GM23338 (cell line): ENCODE measurements around the gene PAQR4. TPM values are rescaled to one million over a fixed set of nuclear protein-coding genes. Genes with fewer than 3 reads are reported as not detected.

ENCODE experiments used
- ATAC-seq: fragments of 200-7000 bp; cut with Tn5 transposase; 3 replicates; pipeline ENCODE4 v1.9.1; 2020
- DNase-seq: peaks from one replicate; pipeline ENCODE4 v3.0.0-alpha.2; 2015; ENCODE audit warnings: low spot score
- H2AFZ ChIP-seq: fragments of 200-600 bp; sonication (generic); 2 replicates; pipeline ENCODE4 v1.8.0; 2016; ENCODE audit warnings: antibody characterized with exemption, mild to moderate bottlenecking, moderate library complexity
- H3F3A ChIP-seq: fragments of 200-600 bp; sonication (generic); replicated peaks from 2 replicates; pipeline ENCODE4 v1.8.0; 2017; ENCODE audit warnings: antibody characterized with exemption, mixed run types, low read depth
- H3K27ac ChIP-seq: fragments of 200-600 bp; sonication (generic); 2 replicates; pipeline ENCODE4 v1.6.1; 2016; ENCODE audit warnings: low read depth
- H3K27me3 ChIP-seq: fragments of 200-600 bp; sonication (generic); 2 replicates; pipeline ENCODE4 v1.8.0; 2016; ENCODE audit warnings: mild to moderate bottlenecking, mixed run types, moderate library complexity; ENCODE audit not compliant: insufficient read depth
- H3K36me3 ChIP-seq: fragments of 200-600 bp; sonication (generic); 2 replicates; pipeline ENCODE4 v1.8.0; 2016; ENCODE audit warnings: mild to moderate bottlenecking; ENCODE audit not compliant: insufficient read depth
- H3K4me1 ChIP-seq: fragments of 200-600 bp; sonication (generic); 2 replicates; pipeline ENCODE4 v1.8.0; 2016; ENCODE audit warnings: mild to moderate bottlenecking, moderate library complexity; ENCODE audit not compliant: insufficient read depth
- H3K4me2 ChIP-seq: fragments of 200-600 bp; sonication (generic); 2 replicates; pipeline ENCODE4 v1.7.1; 2017; ENCODE audit warnings: mixed run types
- H3K4me3 ChIP-seq: fragments of 200-600 bp; sonication (generic); 2 replicates; pipeline ENCODE4 v1.6.1; 2016; ENCODE audit warnings: mixed run types
- H3K79me2 ChIP-seq: fragments of 200-600 bp; sonication (generic); replicated peaks from 2 replicates; pipeline ENCODE4 v1.8.0; 2017; ENCODE audit warnings: mild to moderate bottlenecking; ENCODE audit not compliant: insufficient read depth
- H3K9me2 ChIP-seq: fragments of 200-600 bp; sonication (generic); 2 replicates; pipeline ENCODE4 v1.8.0; 2017; ENCODE audit not compliant: insufficient read depth
- H4K20me1 ChIP-seq: fragments of 200-600 bp; sonication (generic); replicated peaks from 2 replicates; pipeline ENCODE4 v1.8.0; 2017; ENCODE audit warnings: mild to moderate bottlenecking; ENCODE audit not compliant: insufficient read depth
- H3K27ac Mint-ChIP-seq: 2 replicates; pipeline ENCODE4 v1.8.0; 2020; ENCODE audit warnings: inconsistent platforms, mild to moderate bottlenecking, moderate library complexity, mixed read lengths
- H3K27me3 Mint-ChIP-seq: 3 replicates; pipeline ENCODE4 v1.8.0; 2022; ENCODE audit warnings: low read depth, mild to moderate bottlenecking, moderate library complexity, mixed read lengths, inconsistent platforms; ENCODE audit not compliant: insufficient read depth, poor library complexity
- H3K36me3 Mint-ChIP-seq: 3 replicates; pipeline ENCODE4 v1.8.0; 2021; ENCODE audit warnings: low read depth, mild to moderate bottlenecking, inconsistent platforms, moderate library complexity, mixed read lengths
- H3K4me1 Mint-ChIP-seq: 3 replicates; pipeline ENCODE4 v1.8.0; 2020; ENCODE audit warnings: mild to moderate bottlenecking, inconsistent platforms, mixed read lengths
- H3K4me3 Mint-ChIP-seq: 3 replicates; pipeline ENCODE4 v1.8.0; 2021; ENCODE audit warnings: moderate library complexity, mild to moderate bottlenecking, inconsistent platforms, mixed read lengths
- H3K9me3 Mint-ChIP-seq: 3 replicates; pipeline ENCODE4 v1.8.0; 2020; ENCODE audit warnings: moderate library complexity, mild to moderate bottlenecking, inconsistent platforms, mixed read lengths
- EZH2 ChIP-seq: fragments of 200-600 bp; sonication (generic); IDR thresholded peaks from one replicate; pipeline ENCODE4 v1.8.0; 2017; ENCODE audit warnings: antibody characterized with exemption, mild to moderate bottlenecking, low read depth; ENCODE audit not compliant: unreplicated experiment
- JUNB ChIP-seq: IDR thresholded peaks from one replicate; pipeline ENCODE4 v1.6.1; 2016; ENCODE audit warnings: antibody characterized with exemption; ENCODE audit not compliant: unreplicated experiment
- STAT1 ChIP-seq: IDR thresholded peaks from one replicate; pipeline ENCODE4 v1.6.1; 2016; ENCODE audit warnings: antibody characterized with exemption; ENCODE audit not compliant: unreplicated experiment
- polyA plus RNA-seq: library from polyadenylated mRNA; unstranded; fragments of >200 nt; fragmentation: Nextera tagmentation; extraction: Ambion mirVana; gene quantifications from 2 replicates; pipeline ENCODE4 v1.2.1, GENCODE V29; 2016
- total RNA-seq: library from RNA; depleted of rRNA; stranded (reverse); fragments of >200 nt; shearing (Covaris generic); gene quantifications from 2 replicates; pipeline ENCODE4 v1.2.3, GENCODE V29; 2014
- TF ChIP-seq, protein P1 (sequence below): IDR thresholded peaks from one replicate; pipeline ENCODE4 v1.6.1; 2018; ENCODE audit warnings: antibody characterized with exemption; ENCODE audit not compliant: unreplicated experiment
- TF ChIP-seq, protein P2 (sequence below), 2 experiments: fragments of 200-600 bp in 1 of 2; sonication (generic) in 1 of 2; conservative IDR thresholded peaks; 2 replicates each; pipeline versions ENCODE4 v1.5.1 to v1.6.1; 2016 to 2017; ENCODE audit warnings: antibody characterized with exemption in 2 of 2, low read depth in 2 of 2, mild to moderate bottlenecking in 2 of 2, moderate library complexity in 1 of 2

The PAQR4 gene
- total and polyA plus RNA-seq, 2 experiments from 2014 or later = 7.0 to 29.3 TPM

DNA sequence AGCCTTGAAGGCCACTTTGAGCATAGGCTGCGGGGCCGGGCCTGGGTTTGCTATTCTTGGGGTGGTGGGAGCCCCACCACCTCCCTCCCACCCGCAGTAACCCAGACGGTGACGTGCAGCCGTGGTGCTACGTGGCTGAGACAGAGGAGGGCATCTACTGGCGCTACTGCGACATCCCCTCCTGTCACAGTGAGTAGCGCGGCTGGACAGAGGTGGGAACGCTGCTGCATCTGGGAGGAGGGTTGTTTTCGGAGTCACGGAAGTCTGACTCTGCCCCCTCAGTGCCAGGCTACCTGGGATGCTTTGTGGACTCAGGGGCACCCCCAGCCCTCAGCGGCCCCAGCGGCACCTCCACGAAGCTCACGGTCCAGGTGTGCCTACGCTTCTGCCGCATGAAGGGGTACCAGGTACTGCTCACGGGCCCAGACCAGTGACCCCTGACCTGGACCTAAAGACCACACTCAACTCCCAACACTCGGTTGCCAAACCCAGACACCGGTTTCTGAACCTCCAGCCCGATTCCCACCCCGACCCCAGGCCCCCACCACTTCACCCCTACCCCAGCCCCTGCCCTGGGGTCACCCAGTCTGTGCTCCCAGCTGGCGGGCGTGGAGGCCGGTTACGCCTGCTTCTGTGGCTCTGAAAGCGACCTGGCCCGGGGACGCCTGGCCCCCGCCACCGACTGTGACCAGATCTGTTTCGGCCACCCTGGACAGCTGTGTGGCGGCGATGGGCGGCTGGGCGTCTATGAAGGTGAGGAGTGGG, 2.9 kb upstream of the PAQR4 start:
- no peak overlapping the region for H3K4me3 Mint-ChIP-seq
- peaks cover 10% of the 10 kb centered on the region for H4K20me1 ChIP-seq
- DNase-seq = no peak

DNA sequence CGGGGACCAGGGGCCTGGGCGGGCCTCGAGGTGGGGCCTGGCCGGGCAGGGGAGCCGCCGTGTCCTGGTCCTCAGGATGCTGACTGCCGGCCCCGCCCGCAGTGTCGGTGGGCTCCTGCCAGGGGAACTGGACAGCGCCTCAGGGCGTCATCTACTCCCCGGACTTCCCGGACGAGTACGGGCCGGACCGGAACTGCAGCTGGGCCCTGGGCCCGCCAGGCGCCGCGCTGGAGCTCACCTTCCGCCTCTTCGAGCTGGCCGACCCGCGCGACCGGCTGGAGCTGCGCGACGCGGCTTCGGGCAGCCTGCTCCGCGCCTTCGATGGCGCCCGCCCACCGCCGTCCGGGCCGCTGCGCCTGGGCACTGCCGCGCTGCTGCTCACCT, 2.3 kb upstream of the PAQR4 start:
- H3K4me3 Mint-ChIP-seq = no peak overlapping the region
- Histone ChIP-seq H3K4me2 (peak overlapping the region; percentile 95), H3K9me2 (no peaks in the 10 kb centered on the region), H2AFZ (no peak overlapping the region), H3K36me3 (no peaks in the 10 kb centered on the region), H3F3A (peaks cover 41% of the 10 kb centered on the region), H3K4me1 (peaks cover 20% of the 10 kb centered on the region; the same call in 1 of the 2 replicates), H3K4me3 (peak overlapping the region; percentile 94), H3K79me2 (no peaks in the 10 kb centered on the region), H3K27me3 (peaks cover 50% of the 10 kb centered on the region), H3K27ac (no peak overlapping the region), H4K20me1 (peaks cover 10% of the 10 kb centered on the region)
- no peaks in the 10 kb centered on the region for H3K9me3 Mint-ChIP-seq
- no peak for ATAC-seq
- H3K27me3 Mint-ChIP-seq = peaks cover 42% of the 10 kb centered on the region
- no peak overlapping the region for H3K27ac Mint-ChIP-seq
- TF ChIP-seq, protein P1, sequence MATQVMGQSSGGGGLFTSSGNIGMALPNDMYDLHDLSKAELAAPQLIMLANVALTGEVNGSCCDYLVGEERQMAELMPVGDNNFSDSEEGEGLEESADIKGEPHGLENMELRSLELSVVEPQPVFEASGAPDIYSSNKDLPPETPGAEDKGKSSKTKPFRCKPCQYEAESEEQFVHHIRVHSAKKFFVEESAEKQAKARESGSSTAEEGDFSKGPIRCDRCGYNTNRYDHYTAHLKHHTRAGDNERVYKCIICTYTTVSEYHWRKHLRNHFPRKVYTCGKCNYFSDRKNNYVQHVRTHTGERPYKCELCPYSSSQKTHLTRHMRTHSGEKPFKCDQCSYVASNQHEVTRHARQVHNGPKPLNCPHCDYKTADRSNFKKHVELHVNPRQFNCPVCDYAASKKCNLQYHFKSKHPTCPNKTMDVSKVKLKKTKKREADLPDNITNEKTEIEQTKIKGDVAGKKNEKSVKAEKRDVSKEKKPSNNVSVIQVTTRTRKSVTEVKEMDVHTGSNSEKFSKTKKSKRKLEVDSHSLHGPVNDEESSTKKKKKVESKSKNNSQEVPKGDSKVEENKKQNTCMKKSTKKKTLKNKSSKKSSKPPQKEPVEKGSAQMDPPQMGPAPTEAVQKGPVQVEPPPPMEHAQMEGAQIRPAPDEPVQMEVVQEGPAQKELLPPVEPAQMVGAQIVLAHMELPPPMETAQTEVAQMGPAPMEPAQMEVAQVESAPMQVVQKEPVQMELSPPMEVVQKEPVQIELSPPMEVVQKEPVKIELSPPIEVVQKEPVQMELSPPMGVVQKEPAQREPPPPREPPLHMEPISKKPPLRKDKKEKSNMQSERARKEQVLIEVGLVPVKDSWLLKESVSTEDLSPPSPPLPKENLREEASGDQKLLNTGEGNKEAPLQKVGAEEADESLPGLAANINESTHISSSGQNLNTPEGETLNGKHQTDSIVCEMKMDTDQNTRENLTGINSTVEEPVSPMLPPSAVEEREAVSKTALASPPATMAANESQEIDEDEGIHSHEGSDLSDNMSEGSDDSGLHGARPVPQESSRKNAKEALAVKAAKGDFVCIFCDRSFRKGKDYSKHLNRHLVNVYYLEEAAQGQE = peak; percentile 55
- no peak for TF ChIP-seq JUNB
- TF ChIP-seq, protein P2, sequence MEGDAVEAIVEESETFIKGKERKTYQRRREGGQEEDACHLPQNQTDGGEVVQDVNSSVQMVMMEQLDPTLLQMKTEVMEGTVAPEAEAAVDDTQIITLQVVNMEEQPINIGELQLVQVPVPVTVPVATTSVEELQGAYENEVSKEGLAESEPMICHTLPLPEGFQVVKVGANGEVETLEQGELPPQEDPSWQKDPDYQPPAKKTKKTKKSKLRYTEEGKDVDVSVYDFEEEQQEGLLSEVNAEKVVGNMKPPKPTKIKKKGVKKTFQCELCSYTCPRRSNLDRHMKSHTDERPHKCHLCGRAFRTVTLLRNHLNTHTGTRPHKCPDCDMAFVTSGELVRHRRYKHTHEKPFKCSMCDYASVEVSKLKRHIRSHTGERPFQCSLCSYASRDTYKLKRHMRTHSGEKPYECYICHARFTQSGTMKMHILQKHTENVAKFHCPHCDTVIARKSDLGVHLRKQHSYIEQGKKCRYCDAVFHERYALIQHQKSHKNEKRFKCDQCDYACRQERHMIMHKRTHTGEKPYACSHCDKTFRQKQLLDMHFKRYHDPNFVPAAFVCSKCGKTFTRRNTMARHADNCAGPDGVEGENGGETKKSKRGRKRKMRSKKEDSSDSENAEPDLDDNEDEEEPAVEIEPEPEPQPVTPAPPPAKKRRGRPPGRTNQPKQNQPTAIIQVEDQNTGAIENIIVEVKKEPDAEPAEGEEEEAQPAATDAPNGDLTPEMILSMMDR (conservative IDR thresholded peaks at IDR 0.05; ENCODE audit: low read depth in 2 of 2) = peak in 1 of 2 experiments; percentile 12; a peak in 1 of 4 replicates
- H3K36me3 Mint-ChIP-seq = peaks cover 7% of the 10 kb centered on the region; the same call in 2 of the 3 replicates
- DNase-seq = peak; percentile 70
- peaks cover 20% of the 10 kb centered on the region for H3K4me1 Mint-ChIP-seq

More for the DNA sequence above, 2.9 kb upstream of the PAQR4 start:
- Histone ChIP-seq H3K27ac (no peak overlapping the region), H3F3A (peaks cover 42% of the 10 kb centered on the region), H3K9me2 (no peaks in the 10 kb centered on the region), H3K4me1 (peaks cover 20% of the 10 kb centered on the region; the same call in 1 of the 2 replicates), H3K4me3 (peak overlapping the region; percentile 94), H3K4me2 (peak overlapping the region; percentile 95), H3K27me3 (peaks cover 50% of the 10 kb centered on the region), H2AFZ (no peak overlapping the region), H3K36me3 (no peaks in the 10 kb centered on the region), H3K79me2 (no peaks in the 10 kb centered on the region)
- Mint-ChIP-seq H3K27ac (no peak overlapping the region), H3K4me1 (peaks cover 20% of the 10 kb centered on the region), H3K9me3 (no peaks in the 10 kb centered on the region), H3K36me3 (peaks cover 7% of the 10 kb centered on the region; the same call in 2 of the 3 replicates), H3K27me3 (peaks cover 42% of the 10 kb centered on the region)
- ATAC-seq = no peak
- TF ChIP-seq JUNB = no peak
- no peak for TF ChIP-seq STAT1
- TF ChIP-seq EZH2 = peak; percentile 5
